HG02938 (cell line): ENCODE results near the gene EPGN.

Experiments
- ATAC-seq: cut with Tn5 transposase; IDR thresholded peaks from one replicate; pipeline ENCODE4 v1.9.1; 2021; ENCODE audit warnings: mild to moderate bottlenecking, moderate library complexity; ENCODE audit not compliant: unreplicated experiment

Gene EPGN

GRCh38 chr4:74308215-74308614 is at the start of gene EPGN:
Gene EPGN, plus strand, starts transcription at chr4:74308470. Its CDS starts 64 bp downstream, at chr4:74308534.
- ATAC-seq: no peak

- no peak for ATAC-seq
Measured at GRCh38 chr4:74258963-74259362, 49.3 kb upstream of the EPGN start.

DNA sequence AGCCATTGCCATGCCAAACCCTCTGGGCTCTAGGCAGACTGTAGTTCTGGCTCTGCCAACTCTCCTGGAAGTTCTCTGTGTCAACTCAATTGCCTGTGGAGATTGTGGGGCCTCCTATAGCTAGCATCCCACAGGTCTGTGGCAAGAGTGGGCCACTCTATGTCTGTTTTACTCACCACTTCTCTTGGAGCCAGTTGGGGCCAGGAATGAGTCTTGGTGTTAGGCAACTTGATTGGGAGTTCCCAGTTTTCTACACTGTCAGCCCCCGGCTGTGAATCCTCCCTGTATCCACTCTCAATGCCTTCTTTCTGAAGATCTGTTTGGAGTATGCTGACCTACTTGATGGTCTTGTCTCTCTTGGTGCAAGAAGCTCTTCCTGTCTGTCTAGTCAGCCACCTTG is 48.2 kb upstream of the EPGN start:
- no peak for ATAC-seq

- ATAC-seq: no peak
Measured at GRCh38 chr4:74262522-74262921, 45.7 kb upstream of the EPGN start.

- ATAC-seq: no peak
Measured at GRCh38 chr4:74263551-74263950, 44.7 kb upstream of the EPGN start.

DNA sequence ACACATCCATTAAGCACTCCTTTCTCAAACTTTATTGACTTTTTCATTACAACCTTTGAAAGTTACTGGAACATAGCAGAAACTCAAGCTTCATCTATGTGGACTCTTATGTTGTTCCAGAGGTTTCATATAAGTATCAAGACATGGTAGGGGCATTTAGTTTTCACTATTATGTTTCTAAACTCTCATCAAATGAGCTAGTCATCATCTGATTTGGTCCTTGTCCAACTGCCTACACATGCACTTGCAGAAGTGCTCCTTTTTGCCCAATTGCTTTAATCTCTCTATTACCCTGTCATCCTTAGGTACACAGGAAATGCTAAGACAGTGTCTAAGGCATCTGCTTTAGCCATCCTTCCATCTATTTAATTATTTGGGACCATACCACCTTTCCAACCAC is 42.2 kb upstream of the EPGN start:
- no peak for ATAC-seq

DNA sequence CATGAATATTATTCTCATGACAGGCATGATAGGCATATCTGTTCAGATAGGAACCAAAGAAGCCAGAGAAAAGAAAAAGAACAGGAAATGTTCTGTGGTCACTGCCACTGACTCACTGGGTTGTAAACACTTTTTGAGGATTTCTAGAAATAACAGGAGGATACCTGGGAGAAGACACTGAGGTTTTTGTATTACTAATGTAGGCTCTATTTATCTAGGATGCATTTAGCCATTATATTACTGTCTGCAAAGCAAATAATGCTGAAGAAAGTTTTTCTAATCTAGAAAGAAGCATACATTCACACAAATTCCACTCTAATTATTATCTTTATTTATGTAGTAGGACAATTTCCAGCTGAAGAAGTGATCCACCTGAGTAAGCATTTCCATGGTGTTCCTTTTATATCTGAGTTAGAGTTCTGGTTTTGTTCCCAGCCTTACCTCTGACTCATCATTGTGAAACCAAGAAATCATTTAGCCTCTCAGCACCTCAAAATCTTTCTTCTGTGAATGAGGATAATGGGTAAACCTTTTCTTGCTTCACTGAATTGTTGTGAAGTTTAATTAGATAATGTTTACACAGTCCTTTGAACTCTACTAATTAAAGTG is 40.2 kb upstream of the EPGN start:
- no peak for ATAC-seq

DNA sequence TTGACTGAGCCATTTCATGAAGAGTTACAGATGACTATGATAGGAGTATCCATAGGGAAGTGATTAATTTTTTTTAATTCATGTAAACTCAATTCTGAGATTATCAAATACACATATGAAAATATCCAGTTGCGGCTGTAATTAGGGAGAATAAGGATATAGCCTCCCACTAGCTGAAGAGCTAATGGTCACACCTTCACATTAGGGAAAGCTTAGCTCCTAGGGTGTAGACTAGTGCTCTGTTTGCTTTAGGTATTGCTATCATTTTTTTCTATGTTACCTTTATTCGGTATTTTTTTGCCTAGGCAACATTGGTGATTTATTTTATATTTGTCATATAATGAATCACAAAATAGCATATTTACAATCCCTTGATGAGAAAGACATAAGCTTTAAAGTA is 39.6 kb upstream of the EPGN start:
- no peak for ATAC-seq

DNA sequence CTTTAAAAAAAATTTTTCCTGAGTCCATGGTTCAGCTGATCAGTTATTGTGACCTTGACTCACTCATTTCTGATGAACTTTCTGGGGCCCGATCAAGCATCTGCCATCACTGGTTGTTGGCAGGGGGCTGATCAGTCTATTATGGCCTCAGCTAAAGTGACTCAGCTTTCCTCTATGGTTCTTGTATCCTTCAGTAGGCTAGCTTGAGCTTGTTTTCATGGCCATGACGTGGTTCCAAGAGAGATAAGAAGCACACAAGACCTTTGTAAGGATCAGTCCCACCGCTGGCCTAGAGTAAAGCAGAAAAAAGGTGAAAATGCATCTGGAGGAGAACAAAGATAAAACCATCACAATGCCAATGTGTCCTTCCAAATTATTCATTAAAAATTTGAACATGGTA is 29.8 kb upstream of the EPGN start:
- ATAC-seq: no peak

- ATAC-seq: no peak
Measured at GRCh38 chr4:74279716-74280115, 28.6 kb upstream of the EPGN start.

- no peak for ATAC-seq
Measured at GRCh38 chr4:74282926-74283325, 25.3 kb upstream of the EPGN start.

DNA sequence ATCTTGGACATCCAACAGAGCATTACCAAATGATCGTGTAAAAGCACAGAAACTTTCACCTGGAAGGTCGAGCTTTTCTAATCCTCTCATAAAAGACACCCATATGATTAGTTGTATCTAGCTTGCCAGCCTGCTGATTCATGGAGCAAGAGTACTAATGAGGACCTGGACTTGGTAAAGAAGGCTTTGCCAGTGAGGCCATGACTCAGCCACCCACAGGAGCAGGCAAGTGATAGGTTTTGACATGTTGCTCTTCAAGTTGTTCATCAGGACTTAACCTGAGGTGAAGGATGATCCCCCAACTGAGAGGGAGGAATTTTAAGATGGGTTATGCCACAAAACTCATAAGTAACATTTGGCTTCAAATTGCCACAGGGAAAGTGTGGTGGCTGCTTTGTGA is 24.7 kb upstream of the EPGN start:
- no peak for ATAC-seq

DNA sequence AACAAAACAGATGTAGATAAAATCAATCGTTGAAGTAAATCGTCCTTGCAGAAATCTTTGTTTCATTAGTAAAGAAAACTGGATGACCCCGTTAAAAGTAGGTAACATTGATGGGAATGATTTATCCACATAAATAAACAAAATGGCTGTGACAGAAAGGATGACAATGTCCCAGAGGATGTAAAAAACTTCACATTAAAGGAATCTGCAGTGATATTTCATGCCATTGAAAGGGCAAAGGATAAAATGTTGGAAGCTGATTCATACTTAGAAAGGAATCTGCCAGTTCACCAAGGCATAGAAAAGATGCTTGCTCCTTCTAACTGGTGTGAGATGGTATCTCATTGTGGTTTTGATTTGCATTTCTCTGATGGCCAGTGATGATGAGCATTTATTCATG is 24.2 kb upstream of the EPGN start:
- no peak for ATAC-seq

DNA sequence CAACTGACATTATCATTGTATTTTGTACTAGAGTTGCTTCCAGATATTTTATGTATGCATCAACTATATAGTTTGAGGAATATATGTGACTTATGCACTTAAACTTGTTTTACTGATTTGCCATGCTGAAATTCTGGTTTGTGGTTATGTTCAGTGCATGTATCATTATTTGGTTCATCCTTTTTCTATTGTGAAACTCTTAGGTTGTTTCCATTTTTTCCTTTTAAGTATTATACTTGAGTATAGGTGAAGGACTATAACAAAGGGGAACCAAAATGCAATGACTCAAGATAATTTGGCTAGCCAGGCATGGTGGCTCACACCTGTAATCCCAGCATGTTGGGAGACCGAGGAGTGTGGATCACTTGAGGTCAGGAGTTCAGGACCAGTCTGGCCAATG is 21.1 kb upstream of the EPGN start:
- ATAC-seq: no peak

DNA sequence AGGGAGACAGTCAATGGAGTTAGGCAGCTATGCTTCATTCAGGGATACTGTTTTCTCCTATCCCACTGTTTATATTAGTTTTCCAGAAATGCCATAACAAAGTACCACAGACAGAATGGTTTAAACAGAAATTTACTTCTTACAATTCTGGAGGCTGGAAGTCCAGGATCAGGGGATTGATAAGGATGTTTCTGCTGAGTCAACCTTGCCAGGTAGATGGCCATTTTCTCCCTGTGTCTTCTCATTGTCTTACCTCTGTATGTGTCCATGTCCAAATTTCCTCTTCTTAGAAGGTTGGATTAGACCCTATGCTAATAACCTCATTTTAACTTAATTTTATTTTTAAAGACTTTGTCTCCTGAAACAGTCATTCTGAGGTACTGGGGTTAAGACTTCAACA is 20.5 kb upstream of the EPGN start:
- no peak for ATAC-seq

GRCh38 chr4:74291471-74291870 is 16.8 kb upstream of the EPGN start:
- no peak for ATAC-seq

DNA sequence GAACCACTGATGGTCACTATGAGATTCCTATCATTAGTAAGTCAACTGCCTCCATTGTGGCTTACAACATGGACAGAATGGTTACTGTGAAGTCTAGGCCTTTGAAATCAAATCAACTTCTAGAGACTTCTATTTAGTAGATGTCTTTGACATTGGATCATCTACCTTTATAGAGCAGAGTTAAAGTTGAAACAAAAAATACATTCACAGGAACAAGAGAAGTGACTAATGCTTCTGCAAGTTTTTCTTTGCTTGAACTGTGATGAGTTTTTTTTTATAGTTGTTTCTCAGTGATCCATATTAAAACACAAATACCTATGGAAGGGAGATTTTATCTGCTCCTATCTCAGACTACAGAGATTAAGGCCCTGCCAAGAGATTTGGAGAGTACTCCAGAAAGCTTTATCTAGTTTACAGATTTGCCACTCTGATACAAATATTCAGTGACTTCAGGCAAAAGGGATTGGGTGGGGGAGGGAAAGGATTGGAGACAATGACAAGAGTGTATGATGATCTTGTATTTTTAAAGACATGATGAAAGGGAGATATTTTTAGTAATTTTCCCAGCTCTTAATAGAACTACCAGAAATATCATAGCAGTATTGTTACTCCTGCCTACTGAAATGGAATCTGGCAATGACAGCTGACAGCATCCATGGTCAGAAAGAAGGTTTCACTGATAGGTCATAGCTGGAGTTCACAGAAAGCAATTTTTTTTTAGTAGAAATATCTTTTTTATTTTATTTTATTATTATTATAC is 16.0 kb upstream of the EPGN start:
- ATAC-seq: no peak

DNA sequence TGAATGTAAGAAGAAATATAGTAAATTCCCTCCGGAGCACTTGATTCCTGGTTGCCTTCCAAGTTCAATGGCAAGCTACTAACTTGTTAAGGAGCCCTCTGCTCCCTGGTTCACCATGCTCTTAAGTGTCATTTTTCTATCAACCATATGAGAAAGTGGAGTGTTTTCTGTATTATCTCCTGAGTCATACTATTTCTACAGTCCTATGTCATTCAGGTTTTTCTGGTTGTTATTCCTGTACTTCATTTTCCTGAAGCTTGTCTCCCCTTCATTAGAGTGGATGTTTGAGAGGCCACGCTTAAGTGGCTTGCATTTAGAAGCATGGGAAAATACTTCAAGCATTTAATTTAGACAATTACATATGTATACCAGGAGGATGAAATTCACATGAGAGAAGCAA is 14.7 kb upstream of the EPGN start:
- no peak for ATAC-seq

DNA sequence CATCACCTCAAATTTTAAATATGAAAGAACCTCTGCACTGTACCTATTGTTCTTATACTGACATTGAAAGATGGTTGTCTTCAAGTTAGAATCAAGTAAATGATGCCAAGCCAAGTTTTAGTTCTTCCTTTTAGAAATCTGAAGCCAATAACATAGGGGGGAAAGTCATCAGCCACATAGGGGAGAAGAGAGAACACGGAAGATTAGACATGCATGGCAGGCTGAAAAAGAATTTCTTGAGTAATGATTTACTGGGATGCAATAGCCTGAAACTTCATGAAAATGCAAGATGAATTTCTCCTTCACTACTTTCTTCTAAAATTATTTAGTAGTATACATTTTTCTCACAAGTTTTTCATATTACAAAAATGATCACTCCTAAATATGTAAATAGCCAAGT is 13.6 kb upstream of the EPGN start:
- no peak for ATAC-seq

GRCh38 chr4:74297539-74297938 is 10.7 kb upstream of the EPGN start:
- ATAC-seq: no peak

GRCh38 chr4:74304095-74304625 is 4.1 kb upstream of the EPGN start:
- no peak for ATAC-seq

DNA sequence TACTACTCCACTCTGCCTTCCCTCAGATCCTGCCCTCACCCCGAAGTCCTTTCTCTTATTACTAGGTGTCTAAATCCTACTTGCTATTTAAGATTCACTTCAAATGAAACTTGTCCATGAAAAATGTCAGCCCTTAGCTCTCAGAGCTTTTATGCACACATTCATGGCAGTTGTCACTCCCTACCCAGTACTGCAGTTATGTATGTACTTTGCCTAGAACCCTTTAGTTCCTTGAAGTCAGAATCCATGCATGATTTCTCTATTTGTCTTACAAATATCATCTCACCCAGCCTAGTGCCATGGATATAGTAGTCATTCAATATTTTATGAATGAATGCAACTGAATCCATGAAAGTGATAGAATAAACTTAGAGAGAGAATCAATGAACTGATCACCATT is 3.3 kb upstream of the EPGN start:
- ATAC-seq: no peak

DNA sequence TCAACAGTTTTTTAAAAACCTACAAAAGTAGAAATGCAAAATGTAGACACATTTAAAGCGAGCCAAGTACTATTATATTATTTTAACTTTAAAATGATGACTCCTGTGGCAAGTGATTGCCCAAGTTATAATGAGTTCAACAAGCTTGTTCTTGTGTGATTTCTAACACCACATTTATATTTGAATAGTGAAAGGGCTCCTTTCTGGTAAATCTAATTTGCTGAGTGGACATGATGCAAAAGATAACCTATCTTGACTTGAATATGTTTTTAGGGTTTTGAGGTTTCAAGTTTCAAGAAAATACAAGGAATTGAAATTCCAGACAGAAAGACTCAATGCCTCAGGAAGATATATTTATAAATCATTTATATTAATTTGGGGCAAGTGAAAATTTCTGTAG is 1.1 kb upstream of the EPGN start:
- ATAC-seq: no peak
